GM20000 (cell line): ENCODE measurements around the gene CHRND.

Experiments used
- DNase-seq: peaks from one replicate; pipeline ENCODE4 v3.0.0; 2012; ENCODE audit warnings: low spot score
- CTCF ChIP-seq: IDR thresholded peaks from 2 replicates; pipeline ENCODE4 v1.5.1; 2012; ENCODE audit warnings: mild to moderate bottlenecking, control low read depth; ENCODE audit errors: extremely low read depth, missing control alignments

The CHRND gene

GRCh38 chr2:232481322-232482140 lies 44.4 kb upstream of the CHRND start:
- DNase-seq, result no peak
- no peak for TF ChIP-seq CTCF

DNA sequence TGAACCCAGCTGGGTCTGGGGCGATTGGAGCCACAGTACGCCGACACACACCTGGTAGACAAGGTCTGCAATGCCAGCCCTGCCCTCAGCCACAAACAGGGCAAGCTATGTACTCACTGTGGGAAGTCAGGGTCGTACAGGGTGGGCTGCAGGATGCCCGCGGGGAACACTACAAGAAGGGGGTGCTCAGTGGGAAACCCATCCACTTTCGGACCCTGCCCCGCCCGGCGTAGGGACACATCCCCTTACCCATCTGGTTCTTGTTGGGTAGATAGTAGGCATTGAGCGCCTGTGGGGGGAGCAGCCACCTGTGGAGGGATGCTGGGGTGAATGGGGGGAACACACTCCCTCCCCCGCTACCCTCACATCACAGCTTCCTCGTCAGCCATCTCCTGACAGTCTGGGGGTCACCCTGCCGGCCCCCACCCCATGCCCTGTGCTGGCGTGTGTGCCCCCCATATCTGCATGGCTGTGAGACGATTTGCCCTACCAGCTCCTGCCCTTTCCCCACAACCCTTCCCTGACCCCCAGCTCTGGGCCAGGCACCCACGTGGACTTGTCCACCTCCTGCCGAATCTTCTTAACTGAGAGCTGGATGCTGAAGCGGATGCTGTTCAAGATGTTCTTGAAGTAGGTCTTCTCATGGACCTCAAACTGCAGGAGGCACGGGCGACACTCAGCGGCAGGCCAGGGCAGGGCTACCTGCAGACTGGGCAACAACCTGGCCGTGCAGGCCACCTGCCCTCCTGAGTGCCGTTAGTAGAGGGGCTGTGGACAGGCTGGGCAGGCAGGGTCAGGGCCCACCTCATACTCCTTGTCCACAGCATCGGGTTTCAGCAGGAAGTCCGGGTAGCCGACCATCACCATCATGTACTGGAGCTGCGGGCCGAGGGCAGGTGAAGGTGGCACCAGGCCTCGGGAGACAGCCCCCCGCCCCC lies 43.4 kb upstream of the CHRND start:
- TF ChIP-seq CTCF, result no peak
- no peak for DNase-seq

DNA sequence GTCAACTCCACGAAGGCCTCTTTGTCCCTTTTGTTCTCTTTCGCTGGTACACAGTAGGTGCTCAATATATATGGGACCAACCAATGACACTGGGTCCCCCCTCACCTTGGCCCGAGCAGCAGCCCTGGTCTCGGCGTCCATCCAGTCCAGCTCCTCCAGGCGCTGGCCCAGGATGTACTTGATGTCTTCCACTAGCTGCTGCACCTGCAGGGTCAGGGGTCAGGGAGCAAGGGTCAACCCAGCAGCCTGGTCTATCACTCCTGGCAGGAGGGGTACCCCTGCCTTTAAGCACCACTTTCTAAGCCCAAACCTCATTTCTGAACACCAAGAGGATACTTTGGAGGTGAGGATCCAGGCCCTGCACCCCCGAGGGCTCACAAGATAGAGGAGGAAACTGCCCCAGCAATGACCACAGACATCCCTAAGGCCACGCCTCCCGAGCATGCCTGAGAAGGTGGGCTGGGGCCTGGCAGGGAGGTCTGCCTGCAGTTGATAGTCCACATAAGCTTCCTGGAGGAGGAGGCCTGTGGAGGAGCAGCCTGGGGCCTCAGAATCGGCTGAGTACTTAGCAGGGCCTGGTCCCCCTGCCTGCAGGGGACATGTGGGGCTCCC lies 42.5 kb upstream of the CHRND start:
- no peak for DNase-seq

GRCh38 chr2:232483923-232484627 lies 41.9 kb upstream of the CHRND start:
- no peak for TF ChIP-seq CTCF
- no peak for DNase-seq

More for the DNA sequence above, 42.5 kb upstream of the CHRND start:
- TF ChIP-seq CTCF, result no peak

GRCh38 chr2:232484628-232485347 lies 41.2 kb upstream of the CHRND start:
- TF ChIP-seq CTCF, result no peak
- no peak for DNase-seq

GRCh38 chr2:232485348-232485756 lies 40.6 kb upstream of the CHRND start:
- DNase-seq, result no peak
- TF ChIP-seq CTCF, result no peak
